Measurements from ENCODE around the gene CACNG3.

Gene CACNG3

GRCh38 chr16:24257958-24258357 lies 1.8 kb downstream of the CACNG3 start:
- TF ChIP-seq CTCF (IDR thresholded peaks at IDR 0.05; ENCODE audit: low read depth, low read length, poor library complexity, severe bottlenecking) (no peak), EZH2phosphoT487 (IDR thresholded peaks at IDR 0.05; ENCODE audit: borderline replicate concordance, low read length) (no peak)
- H3K27me3 ChIP-seq (ENCODE audit: control insufficient read depth, low read length): peaks cover 10% of the 10 kb centered on the region
- H3K4me2 ChIP-seq (ENCODE audit: low read length): no peak overlapping the region

GRCh38 chr16:24258791-24259190 lies 2.7 kb downstream of the CACNG3 start:
- H3K9me2 ChIP-seq (replicated peaks; ENCODE audit: control insufficient read depth, low read length): no peaks in the 10 kb centered on the region
- no peaks in the 10 kb centered on the region for H3K79me2 ChIP-seq (ENCODE audit: control insufficient read depth, low read length)
- no peak overlapping the region for H3K4me3 ChIP-seq (ENCODE audit: low read length)
- TF ChIP-seq CTCF (IDR thresholded peaks at IDR 0.05; ENCODE audit: low read depth, low read length, poor library complexity, severe bottlenecking): no peak
- H3K4me1 ChIP-seq (ENCODE audit: control insufficient read depth, low read length): no peaks in the 10 kb centered on the region
- no peaks in the 10 kb centered on the region for H3K9me3 ChIP-seq (ENCODE audit: control insufficient read depth, insufficient read depth, low read length)
- no peaks in the 10 kb centered on the region for H3K36me3 ChIP-seq (ENCODE audit: control insufficient read depth, low read length)
- H3K27ac ChIP-seq (ENCODE audit: low read depth, low read length): no peak overlapping the region
- H4K20me1 ChIP-seq (ENCODE audit: control insufficient read depth, insufficient read depth, low read depth, low read length): no peaks in the 10 kb centered on the region
- no peak overlapping the region for H3K4me2 ChIP-seq (ENCODE audit: low read length)
- peaks cover 8% of the 10 kb centered on the region for H3K27me3 ChIP-seq (ENCODE audit: control insufficient read depth, low read length)
- no peaks in the 10 kb centered on the region for H3F3A ChIP-seq (ENCODE audit: control insufficient read depth, insufficient read depth)

More at GRCh38 chr16:24257958-24258357, 1.8 kb downstream of the CACNG3 start:
- H3K4me3 ChIP-seq (ENCODE audit: low read length): no peak overlapping the region
- H3F3A ChIP-seq (ENCODE audit: control insufficient read depth, insufficient read depth): no peaks in the 10 kb centered on the region
- no peaks in the 10 kb centered on the region for H3K4me1 ChIP-seq (ENCODE audit: control insufficient read depth, low read length)
- H3K36me3 ChIP-seq (ENCODE audit: control insufficient read depth, low read length): no peaks in the 10 kb centered on the region
- no peaks in the 10 kb centered on the region for H3K9me2 ChIP-seq (replicated peaks; ENCODE audit: control insufficient read depth, low read length)
- no peak overlapping the region for H3K27ac ChIP-seq (ENCODE audit: low read depth, low read length)
- H3K9me3 ChIP-seq (ENCODE audit: control insufficient read depth, insufficient read depth, low read length): no peaks in the 10 kb centered on the region
- peaks cover under 1% of the 10 kb centered on the region; the same call in 1 of the 2 replicates for H4K20me1 ChIP-seq (ENCODE audit: control insufficient read depth, insufficient read depth, low read depth, low read length)
- no peaks in the 10 kb centered on the region for H3K79me2 ChIP-seq (ENCODE audit: control insufficient read depth, low read length)

- Histone ChIP-seq H3K4me3 (ENCODE audit: low read length) (no peak overlapping the region), H3K4me1 (ENCODE audit: control insufficient read depth, low read length) (no peaks in the 10 kb centered on the region)
Observed at GRCh38 chr16:24262816-24263215, 6.7 kb downstream of the CACNG3 start.

More at GRCh38 chr16:24262816-24263215, 6.7 kb downstream of the CACNG3 start:
- Histone ChIP-seq H3K79me2 (ENCODE audit: control insufficient read depth, low read length) (no peaks in the 10 kb centered on the region), H3K27ac (ENCODE audit: low read depth, low read length) (no peak overlapping the region), H3K27me3 (ENCODE audit: control insufficient read depth, low read length) (peaks cover 5% of the 10 kb centered on the region), H3K4me2 (ENCODE audit: low read length) (no peak overlapping the region), H4K20me1 (ENCODE audit: control insufficient read depth, insufficient read depth, low read depth, low read length) (no peaks in the 10 kb centered on the region), H3K36me3 (ENCODE audit: control insufficient read depth, low read length) (no peaks in the 10 kb centered on the region), H3F3A (ENCODE audit: control insufficient read depth, insufficient read depth) (no peaks in the 10 kb centered on the region), H3K9me2 (replicated peaks; ENCODE audit: control insufficient read depth, low read length) (no peaks in the 10 kb centered on the region), H3K9me3 (ENCODE audit: control insufficient read depth, insufficient read depth, low read length) (no peaks in the 10 kb centered on the region)
- TF ChIP-seq EZH2phosphoT487 (IDR thresholded peaks at IDR 0.05; ENCODE audit: borderline replicate concordance, low read length) (no peak), CTCF (IDR thresholded peaks at IDR 0.05; ENCODE audit: low read depth, low read length, poor library complexity, severe bottlenecking) (no peak)

Data from DOHH2 (cell line).